Keratinocyte (primary cell): ENCODE results near the gene CDK14.

Experiments
- EZH2 ChIP-seq: IDR thresholded peaks from one replicate; pipeline ENCODE4 v1.6.1; 2012; ENCODE audit warnings: inconsistent platforms, mild to moderate bottlenecking, low read length, moderate library complexity
- TF ChIP-seq, protein P1 (sequence below), 3 experiments: IDR thresholded peaks in 1 of 3; conservative IDR thresholded peaks in 1 of 3; optimal IDR thresholded peaks in 1 of 3; 2 replicates in 2 of 3; 3 replicates in 1 of 3; pipeline versions ENCODE3 to v1.5.1; 2011; ENCODE audit warnings: low read length in 3 of 3, mild to moderate bottlenecking in 3 of 3, moderate library complexity in 2 of 3, control low read depth in 1 of 3, inconsistent platforms in 1 of 3; ENCODE audit not compliant: insufficient read depth in 2 of 3; ENCODE audit errors: extremely low read depth in 1 of 3

DNA sequence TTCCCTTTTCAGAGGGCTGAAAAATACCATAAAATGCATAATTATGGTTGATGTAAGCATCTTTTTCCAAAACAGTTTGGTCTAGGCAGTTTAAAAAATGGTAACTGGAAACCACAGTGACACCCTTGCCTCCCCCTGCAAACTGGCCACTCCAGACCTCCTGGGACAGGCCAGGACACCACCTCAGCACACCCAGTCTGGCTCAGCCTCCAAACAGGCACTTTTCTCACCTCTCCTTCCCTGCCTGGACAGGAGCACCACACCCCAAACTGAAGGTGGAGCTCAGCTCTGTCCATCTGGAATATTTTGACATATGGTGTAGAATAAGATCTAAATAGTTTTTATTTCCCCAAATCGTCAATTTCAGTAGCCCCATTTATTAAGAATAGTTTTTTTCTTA, 78.5 kb downstream of the CDK14 start:
- TF ChIP-seq, protein P1, sequence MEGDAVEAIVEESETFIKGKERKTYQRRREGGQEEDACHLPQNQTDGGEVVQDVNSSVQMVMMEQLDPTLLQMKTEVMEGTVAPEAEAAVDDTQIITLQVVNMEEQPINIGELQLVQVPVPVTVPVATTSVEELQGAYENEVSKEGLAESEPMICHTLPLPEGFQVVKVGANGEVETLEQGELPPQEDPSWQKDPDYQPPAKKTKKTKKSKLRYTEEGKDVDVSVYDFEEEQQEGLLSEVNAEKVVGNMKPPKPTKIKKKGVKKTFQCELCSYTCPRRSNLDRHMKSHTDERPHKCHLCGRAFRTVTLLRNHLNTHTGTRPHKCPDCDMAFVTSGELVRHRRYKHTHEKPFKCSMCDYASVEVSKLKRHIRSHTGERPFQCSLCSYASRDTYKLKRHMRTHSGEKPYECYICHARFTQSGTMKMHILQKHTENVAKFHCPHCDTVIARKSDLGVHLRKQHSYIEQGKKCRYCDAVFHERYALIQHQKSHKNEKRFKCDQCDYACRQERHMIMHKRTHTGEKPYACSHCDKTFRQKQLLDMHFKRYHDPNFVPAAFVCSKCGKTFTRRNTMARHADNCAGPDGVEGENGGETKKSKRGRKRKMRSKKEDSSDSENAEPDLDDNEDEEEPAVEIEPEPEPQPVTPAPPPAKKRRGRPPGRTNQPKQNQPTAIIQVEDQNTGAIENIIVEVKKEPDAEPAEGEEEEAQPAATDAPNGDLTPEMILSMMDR (optimal IDR thresholded peaks at IDR 0.05 in 1 of 3, IDR thresholded peaks at IDR 0.05 in 1 of 3, conservative IDR thresholded peaks at IDR 0.05 in 1 of 3; ENCODE audit: extremely low read depth in 1 of 3, insufficient read depth in 2 of 3, low read length in 3 of 3) = no peak
- TF ChIP-seq EZH2 = no peak
